OCI-LY3 (cell line): ENCODE results near the gene HS6ST1.

Experiments
- H2AFZ ChIP-seq: fragments of 200-600, 300-600 bp; shearing (Covaris generic); 2 replicates; pipeline ENCODE4 v1.6.0; 2014; ENCODE audit warnings: antibody characterized with exemption, low read depth, low read length
- H3K27ac ChIP-seq: fragments of 200-600, 300-600 bp; sonication (generic); 2 replicates; pipeline ENCODE4 v1.5.1; 2014; ENCODE audit warnings: mild to moderate bottlenecking, low read length, moderate library complexity, mixed read lengths
- H3K27me3 ChIP-seq: fragments of 200-600, 300-600 bp; sonication (generic); 2 replicates; pipeline ENCODE4 v1.6.1; 2014; ENCODE audit warnings: low read depth, low read length, mixed read lengths
- H3K36me3 ChIP-seq: fragments of 200-600, 300-600 bp; sonication (generic); replicated peaks from 2 replicates; pipeline ENCODE3; 2014; ENCODE audit warnings: low read depth, low read length, mixed read lengths
- H3K4me1 ChIP-seq: fragments of 300-600, 200-600 bp; sonication (generic); 2 replicates; pipeline ENCODE4 v1.6.1; 2014; ENCODE audit warnings: low read length, mixed read lengths
- H3K4me2 ChIP-seq: fragments of 200-600, 300-600 bp; sonication (generic); 2 replicates; pipeline ENCODE4 v1.6.1; 2014; ENCODE audit warnings: low read length, mixed read lengths
- H3K4me3 ChIP-seq: fragments of 300-600, 200-600 bp; sonication (generic); 2 replicates; pipeline ENCODE4 v1.5.1; 2014; ENCODE audit warnings: antibody characterized with exemption, mild to moderate bottlenecking, low read length, moderate library complexity
- H3K79me2 ChIP-seq: fragments of 300-600, 200-600 bp; shearing (Covaris generic); 2 replicates; pipeline ENCODE4 v1.6.1; 2014; ENCODE audit warnings: mild to moderate bottlenecking, low read length, mixed read lengths
- H3K9ac ChIP-seq: fragments of 300-600, 200-600 bp; shearing (Covaris generic); 2 replicates; pipeline ENCODE4 v1.6.0; 2014; ENCODE audit warnings: mild to moderate bottlenecking, low read length, moderate library complexity
- H3K9me3 ChIP-seq: fragments of 200-600, 300-600 bp; shearing (Covaris generic); 2 replicates; pipeline ENCODE4 v1.6.1; 2014; ENCODE audit warnings: low read length, mixed read lengths; ENCODE audit not compliant: insufficient read depth
- H4K20me1 ChIP-seq: fragments of 200-600, 300-600 bp; sonication (generic); 2 replicates; pipeline ENCODE4 v1.6.1; 2016; ENCODE audit warnings: low read length, mixed read lengths; ENCODE audit not compliant: insufficient read depth
- EZH2phosphoT487 ChIP-seq: fragments of 200-600 bp; shearing (Covaris generic); IDR thresholded peaks from 2 replicates; pipeline ENCODE4 v1.6.1; 2018; ENCODE audit warnings: antibody characterized with exemption, mixed run types, low read depth
- TF ChIP-seq, protein P1 (sequence below): fragments of 200-600, 300-600 bp; sonication (generic); IDR thresholded peaks from 2 replicates; pipeline ENCODE4 v1.5.1; 2014; ENCODE audit warnings: antibody characterized with exemption, low read length, low read depth

HS6ST1 gene

DNA sequence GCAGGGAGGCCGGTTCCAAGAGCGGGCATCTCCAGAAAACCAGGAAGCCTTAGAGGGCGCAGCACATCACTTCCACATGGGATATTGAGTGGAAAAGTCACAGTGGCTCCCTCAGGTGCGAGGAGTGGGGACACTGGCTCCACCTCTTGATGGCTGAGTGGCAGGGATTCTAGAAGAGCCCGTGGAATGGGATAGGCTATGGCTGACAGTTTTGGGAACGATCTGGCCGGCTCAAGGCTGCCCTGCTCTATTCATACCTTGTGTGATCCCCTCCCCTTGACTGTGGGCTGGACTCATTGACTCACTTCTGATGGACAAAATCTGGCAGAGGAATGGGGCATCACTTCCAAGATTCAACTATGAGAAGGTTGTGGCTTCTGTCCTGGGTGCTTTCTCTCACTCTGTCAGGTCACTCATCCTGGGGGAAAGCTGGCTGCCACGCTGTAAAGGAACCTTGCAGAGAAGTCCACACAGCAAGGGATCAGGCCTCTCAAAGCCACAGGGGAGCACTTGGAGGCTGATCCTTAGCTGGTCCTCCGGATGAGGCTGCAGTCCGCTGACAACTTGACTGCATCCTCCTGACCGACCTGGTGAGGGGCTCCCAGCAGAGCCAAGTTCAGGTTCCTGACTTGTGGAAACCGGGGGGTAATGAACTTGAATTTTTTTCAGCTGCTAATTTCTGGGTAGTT lies 46.7 kb upstream of the HS6ST1 start:
- Histone ChIP-seq H3K9me3 (no peaks in the 10 kb centered on the region), H3K36me3 (no peaks in the 10 kb centered on the region), H3K4me3 (no peak overlapping the region), H3K27ac (no peak overlapping the region), H3K79me2 (no peaks in the 10 kb centered on the region), H3K4me2 (no peak overlapping the region), H4K20me1 (no peaks in the 10 kb centered on the region), H3K27me3 (no peaks in the 10 kb centered on the region), H3K4me1 (no peaks in the 10 kb centered on the region), H2AFZ (no peak overlapping the region), H3K9ac (no peak overlapping the region)
- TF ChIP-seq EZH2phosphoT487, result no peak
- TF ChIP-seq, protein P1, sequence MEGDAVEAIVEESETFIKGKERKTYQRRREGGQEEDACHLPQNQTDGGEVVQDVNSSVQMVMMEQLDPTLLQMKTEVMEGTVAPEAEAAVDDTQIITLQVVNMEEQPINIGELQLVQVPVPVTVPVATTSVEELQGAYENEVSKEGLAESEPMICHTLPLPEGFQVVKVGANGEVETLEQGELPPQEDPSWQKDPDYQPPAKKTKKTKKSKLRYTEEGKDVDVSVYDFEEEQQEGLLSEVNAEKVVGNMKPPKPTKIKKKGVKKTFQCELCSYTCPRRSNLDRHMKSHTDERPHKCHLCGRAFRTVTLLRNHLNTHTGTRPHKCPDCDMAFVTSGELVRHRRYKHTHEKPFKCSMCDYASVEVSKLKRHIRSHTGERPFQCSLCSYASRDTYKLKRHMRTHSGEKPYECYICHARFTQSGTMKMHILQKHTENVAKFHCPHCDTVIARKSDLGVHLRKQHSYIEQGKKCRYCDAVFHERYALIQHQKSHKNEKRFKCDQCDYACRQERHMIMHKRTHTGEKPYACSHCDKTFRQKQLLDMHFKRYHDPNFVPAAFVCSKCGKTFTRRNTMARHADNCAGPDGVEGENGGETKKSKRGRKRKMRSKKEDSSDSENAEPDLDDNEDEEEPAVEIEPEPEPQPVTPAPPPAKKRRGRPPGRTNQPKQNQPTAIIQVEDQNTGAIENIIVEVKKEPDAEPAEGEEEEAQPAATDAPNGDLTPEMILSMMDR, result no peak

DNA sequence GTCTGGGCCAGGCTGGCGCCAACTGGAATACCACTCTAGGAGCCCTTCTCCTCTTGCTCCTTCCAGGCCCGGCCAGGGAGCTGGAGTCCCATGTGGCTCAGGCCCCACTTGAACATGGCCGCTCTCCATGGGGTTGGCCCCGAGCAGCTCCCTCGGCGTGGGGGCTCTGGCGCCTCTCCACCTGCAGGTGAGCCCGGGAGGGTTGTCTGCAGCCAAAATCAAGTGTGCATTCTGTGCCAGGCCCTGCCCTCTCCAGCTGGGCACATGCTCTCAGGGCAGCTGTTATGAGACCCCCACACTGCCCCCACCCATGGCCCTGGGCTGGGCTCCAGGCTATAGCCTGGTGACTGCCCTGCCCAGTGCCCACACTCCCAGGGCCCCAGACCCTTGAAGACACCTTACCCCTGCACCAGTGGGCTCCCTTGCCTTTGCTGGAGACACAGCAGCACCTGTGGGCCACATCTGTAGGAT lies 45.8 kb upstream of the HS6ST1 start:
- no peaks in the 10 kb centered on the region for H3K27me3 ChIP-seq
- H3K4me1 ChIP-seq, result no peaks in the 10 kb centered on the region
- no peaks in the 10 kb centered on the region for H3K36me3 ChIP-seq
- no peak overlapping the region for H3K4me2 ChIP-seq
- no peaks in the 10 kb centered on the region for H4K20me1 ChIP-seq
- no peak overlapping the region for H2AFZ ChIP-seq
- H3K9me3 ChIP-seq, result no peaks in the 10 kb centered on the region
- no peak for TF ChIP-seq EZH2phosphoT487
- TF ChIP-seq, protein P1, result no peak
- H3K4me3 ChIP-seq, result no peak overlapping the region
- no peak overlapping the region for H3K9ac ChIP-seq
- H3K79me2 ChIP-seq, result no peaks in the 10 kb centered on the region
- H3K27ac ChIP-seq, result no peak overlapping the region

DNA sequence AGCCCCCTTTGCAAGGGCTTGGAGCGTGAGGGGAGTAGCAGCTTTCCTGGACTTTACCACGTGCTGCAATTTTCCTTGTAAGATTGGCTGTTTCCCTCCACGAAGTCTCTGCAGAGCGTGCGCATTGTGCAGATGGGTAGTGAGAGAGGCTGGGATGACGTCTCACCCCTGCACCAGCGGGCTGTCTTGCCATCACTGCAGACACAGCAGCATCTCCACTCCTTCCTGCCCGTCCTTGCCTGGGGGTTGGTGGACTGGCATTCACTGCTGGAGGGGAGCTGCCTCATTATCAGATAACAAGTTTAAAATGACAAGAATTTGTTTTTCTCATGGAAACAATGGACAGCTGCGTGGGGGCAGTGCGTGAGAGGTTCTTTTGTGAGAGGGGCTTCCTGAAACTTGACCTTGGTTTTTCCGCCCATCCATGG lies 45.3 kb upstream of the HS6ST1 start:
- no peak overlapping the region for H3K9ac ChIP-seq
- no peak overlapping the region for H3K27ac ChIP-seq
- TF ChIP-seq, protein P1, result no peak
- TF ChIP-seq EZH2phosphoT487, result no peak
- H3K79me2 ChIP-seq, result no peaks in the 10 kb centered on the region
- H3K27me3 ChIP-seq, result no peaks in the 10 kb centered on the region
- H3K36me3 ChIP-seq, result no peaks in the 10 kb centered on the region
- H3K4me1 ChIP-seq, result no peaks in the 10 kb centered on the region
- H2AFZ ChIP-seq, result no peak overlapping the region
- H3K4me2 ChIP-seq, result no peak overlapping the region
- H4K20me1 ChIP-seq, result no peaks in the 10 kb centered on the region
- no peaks in the 10 kb centered on the region for H3K9me3 ChIP-seq
- no peak overlapping the region for H3K4me3 ChIP-seq

DNA sequence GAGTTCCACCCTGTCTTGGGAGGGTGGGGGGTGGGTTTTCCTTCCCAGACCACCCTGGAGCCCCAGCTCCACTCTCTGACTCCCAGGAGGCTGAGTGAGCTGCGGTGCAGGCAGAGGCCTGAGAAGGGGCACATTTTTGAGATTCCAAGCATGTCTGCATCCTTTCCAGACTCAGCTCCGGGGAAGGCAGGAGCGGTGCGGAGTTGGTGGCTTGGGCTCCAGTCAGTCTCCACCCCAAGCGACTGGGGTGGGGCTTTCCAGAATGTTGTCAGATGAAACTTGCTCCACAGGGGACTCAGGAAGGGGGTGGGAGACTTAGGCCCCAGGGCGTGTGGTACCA lies 44.2 kb upstream of the HS6ST1 start:
- Histone ChIP-seq H2AFZ (no peak overlapping the region), H3K4me2 (no peak overlapping the region), H3K36me3 (no peaks in the 10 kb centered on the region), H3K79me2 (no peaks in the 10 kb centered on the region), H3K27me3 (no peaks in the 10 kb centered on the region), H3K4me1 (no peaks in the 10 kb centered on the region), H3K9me3 (no peaks in the 10 kb centered on the region), H3K4me3 (no peak overlapping the region), H4K20me1 (no peaks in the 10 kb centered on the region), H3K27ac (no peak overlapping the region), H3K9ac (no peak overlapping the region)
- TF ChIP-seq EZH2phosphoT487, result no peak
- TF ChIP-seq, protein P1, result no peak
